Ishikawa (cell line): ENCODE data around the gene OR2L2.

Source experiments
- EP300 ChIP-seq: IDR thresholded peaks from 2 replicates; pipeline ENCODE4 v1.6.1; 2012; ENCODE audit warnings: borderline replicate concordance
- NFIC ChIP-seq: IDR thresholded peaks from 2 replicates; pipeline ENCODE4 v1.6.1; 2012
- TAF1 ChIP-seq: IDR thresholded peaks from 2 replicates; pipeline ENCODE4 v1.6.1; 2012; ENCODE audit warnings: low read depth, mild to moderate bottlenecking
- USF1 ChIP-seq: IDR thresholded peaks from 2 replicates; pipeline ENCODE4 v1.6.1; 2012
- YY1 ChIP-seq: IDR thresholded peaks from 2 replicates; pipeline ENCODE4 v1.6.1; 2012; ENCODE audit warnings: low read depth
- TF ChIP-seq, protein P1 (sequence below): IDR thresholded peaks from 2 replicates; pipeline ENCODE4 v1.6.1; 2012; ENCODE audit warnings: low read depth, mild to moderate bottlenecking

DNA sequence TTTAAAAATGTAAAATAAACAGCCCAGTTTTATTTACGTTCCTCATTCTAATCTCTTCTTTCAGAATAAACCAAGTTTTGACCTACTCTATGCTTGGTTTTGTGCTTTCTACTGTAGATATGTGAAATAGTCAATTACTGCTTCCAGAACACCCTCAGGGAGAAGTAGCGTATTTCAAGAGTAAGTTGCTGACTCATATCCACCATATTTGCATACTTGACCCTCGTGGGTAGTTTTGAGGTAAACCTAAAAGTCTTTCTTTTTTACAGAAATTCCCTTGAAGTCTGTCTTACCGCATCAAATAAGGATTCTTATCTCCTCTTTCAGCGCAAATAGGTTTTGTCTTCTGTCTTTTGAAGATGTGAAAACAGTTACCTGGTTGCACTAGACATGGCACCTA lies 15.3 kb downstream of the OR2L2 start:
- TF ChIP-seq EP300 (no peak), YY1 (no peak), USF1 (no peak), TAF1 (no peak), NFIC (no peak)
- TF ChIP-seq, protein P1, sequence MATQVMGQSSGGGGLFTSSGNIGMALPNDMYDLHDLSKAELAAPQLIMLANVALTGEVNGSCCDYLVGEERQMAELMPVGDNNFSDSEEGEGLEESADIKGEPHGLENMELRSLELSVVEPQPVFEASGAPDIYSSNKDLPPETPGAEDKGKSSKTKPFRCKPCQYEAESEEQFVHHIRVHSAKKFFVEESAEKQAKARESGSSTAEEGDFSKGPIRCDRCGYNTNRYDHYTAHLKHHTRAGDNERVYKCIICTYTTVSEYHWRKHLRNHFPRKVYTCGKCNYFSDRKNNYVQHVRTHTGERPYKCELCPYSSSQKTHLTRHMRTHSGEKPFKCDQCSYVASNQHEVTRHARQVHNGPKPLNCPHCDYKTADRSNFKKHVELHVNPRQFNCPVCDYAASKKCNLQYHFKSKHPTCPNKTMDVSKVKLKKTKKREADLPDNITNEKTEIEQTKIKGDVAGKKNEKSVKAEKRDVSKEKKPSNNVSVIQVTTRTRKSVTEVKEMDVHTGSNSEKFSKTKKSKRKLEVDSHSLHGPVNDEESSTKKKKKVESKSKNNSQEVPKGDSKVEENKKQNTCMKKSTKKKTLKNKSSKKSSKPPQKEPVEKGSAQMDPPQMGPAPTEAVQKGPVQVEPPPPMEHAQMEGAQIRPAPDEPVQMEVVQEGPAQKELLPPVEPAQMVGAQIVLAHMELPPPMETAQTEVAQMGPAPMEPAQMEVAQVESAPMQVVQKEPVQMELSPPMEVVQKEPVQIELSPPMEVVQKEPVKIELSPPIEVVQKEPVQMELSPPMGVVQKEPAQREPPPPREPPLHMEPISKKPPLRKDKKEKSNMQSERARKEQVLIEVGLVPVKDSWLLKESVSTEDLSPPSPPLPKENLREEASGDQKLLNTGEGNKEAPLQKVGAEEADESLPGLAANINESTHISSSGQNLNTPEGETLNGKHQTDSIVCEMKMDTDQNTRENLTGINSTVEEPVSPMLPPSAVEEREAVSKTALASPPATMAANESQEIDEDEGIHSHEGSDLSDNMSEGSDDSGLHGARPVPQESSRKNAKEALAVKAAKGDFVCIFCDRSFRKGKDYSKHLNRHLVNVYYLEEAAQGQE, result no peak
